Measurements from ENCODE around the gene KIF21B.

- TF ChIP-seq SP1 (IDR thresholded peaks at IDR 0.05) (no peak), HDGF (IDR thresholded peaks at IDR 0.05; ENCODE audit: borderline replicate concordance) (no peak), BHLHE40 (IDR thresholded peaks at IDR 0.05; ENCODE audit: borderline replicate concordance) (no peak), FOXK2 (IDR thresholded peaks at IDR 0.05) (no peak), ARNT (IDR thresholded peaks at IDR 0.05) (no peak), FOXM1 (IDR thresholded peaks at IDR 0.05; ENCODE audit: borderline replicate concordance) (no peak), L3MBTL2 (conservative IDR thresholded peaks at IDR 0.05) (no peak), SUZ12 (IDR thresholded peaks at IDR 0.05) (no peak), PKNOX1 (IDR thresholded peaks at IDR 0.05) (no peak), ZNF384 (IDR thresholded peaks at IDR 0.05) (no peak)
Observed at GRCh38 chr1:200954434-200954833, 69.1 kb downstream of the KIF21B start.

Data from HEK293T (cell line).